ENCODE results near the gene ACOT2. TPM values are rescaled to one million over a fixed set of nuclear protein-coding genes. Genes with fewer than 3 reads are reported as not detected.
"Not testable (repeated sequence)": the region's sequence is repeated elsewhere in the genome, so short reads cannot be mapped to it uniquely, and the experiment has no call there.

The ACOT2 gene, protein sequence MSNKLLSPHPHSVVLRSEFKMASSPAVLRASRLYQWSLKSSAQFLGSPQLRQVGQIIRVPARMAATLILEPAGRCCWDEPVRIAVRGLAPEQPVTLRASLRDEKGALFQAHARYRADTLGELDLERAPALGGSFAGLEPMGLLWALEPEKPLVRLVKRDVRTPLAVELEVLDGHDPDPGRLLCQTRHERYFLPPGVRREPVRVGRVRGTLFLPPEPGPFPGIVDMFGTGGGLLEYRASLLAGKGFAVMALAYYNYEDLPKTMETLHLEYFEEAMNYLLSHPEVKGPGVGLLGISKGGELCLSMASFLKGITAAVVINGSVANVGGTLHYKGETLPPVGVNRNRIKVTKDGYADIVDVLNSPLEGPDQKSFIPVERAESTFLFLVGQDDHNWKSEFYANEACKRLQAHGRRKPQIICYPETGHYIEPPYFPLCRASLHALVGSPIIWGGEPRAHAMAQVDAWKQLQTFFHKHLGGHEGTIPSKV
- total RNA-seq = 10 to 100 TPM; 15.7 to 30.7 (median 21.1) TPM

DNA sequence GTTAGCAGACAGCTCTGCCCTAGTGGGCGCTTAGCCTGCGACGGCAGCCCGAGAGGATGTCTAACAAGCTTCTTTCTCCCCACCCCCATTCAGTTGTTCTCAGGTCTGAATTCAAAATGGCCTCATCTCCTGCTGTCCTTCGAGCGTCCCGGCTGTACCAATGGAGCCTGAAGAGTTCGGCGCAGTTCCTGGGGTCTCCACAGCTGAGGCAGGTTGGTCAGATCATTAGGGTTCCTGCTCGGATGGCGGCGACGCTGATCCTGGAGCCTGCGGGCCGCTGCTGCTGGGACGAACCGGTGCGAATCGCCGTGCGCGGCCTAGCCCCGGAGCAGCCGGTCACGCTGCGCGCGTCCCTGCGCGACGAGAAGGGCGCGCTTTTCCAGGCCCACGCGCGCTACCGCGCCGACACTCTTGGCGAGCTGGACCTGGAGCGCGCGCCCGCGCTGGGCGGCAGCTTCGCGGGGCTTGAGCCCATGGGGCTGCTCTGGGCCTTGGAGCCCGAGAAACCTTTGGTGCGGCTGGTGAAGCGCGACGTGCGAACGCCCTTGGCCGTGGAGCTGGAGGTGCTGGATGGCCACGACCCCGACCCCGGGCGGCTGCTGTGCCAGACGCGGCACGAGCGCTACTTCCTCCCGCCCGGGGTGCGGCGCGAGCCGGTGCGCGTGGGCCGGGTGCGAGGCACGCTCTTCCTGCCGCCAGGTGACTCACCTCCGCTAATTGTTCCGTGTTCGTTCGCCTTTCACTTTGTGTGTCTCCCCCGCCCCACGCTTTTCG, at the start of gene ACOT2:
TSS of gene ACOT2 (plus strand) at position 29 of the 774 bp plus-strand sequence. CDS start at position 57, 28 bp downstream.
- H3K4me3 ChIP-seq (ENCODE audit: low read depth, poor library complexity, severe bottlenecking) = peak within 1 kb of the TSS; percentile 28
- peak; percentile 39 to 92 for DNase-seq (ENCODE audit: low spot score in 2 of 2)
- intact Hi-C loops (cut with DNase I; ENCODE audit: low total_unique reads) = not testable (repeated sequence)
- WGBS, 2 donors = 0% methylated on average over 21 to 39 of the region's 83 CpGs

DNA sequence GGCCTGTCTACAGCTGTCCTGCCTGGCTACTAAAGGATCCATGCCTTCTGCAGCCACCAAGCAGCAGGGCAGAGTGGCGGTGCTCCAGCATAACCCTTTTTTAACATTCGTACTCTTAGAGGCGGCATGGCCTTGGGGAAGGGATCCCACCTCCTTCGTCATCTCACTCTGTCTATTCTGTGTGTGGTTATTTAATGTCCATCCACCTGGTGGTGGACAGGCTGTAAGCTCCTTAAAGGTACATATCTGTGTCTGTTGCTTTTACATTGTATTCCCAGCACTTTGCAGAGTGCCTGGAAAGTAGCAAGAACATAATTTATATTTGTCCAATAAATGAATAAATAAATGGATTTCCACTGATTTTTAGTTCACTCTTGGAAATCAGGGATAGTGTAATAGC, 47.8 kb upstream of the ACOT2 start:
- intact Hi-C loops (cut with DNase I; ENCODE audit: low total_unique reads) = no loop called here
- no peak for DNase-seq (ENCODE audit: low spot score in 2 of 2)
- TF ChIP-seq, protein P1, sequence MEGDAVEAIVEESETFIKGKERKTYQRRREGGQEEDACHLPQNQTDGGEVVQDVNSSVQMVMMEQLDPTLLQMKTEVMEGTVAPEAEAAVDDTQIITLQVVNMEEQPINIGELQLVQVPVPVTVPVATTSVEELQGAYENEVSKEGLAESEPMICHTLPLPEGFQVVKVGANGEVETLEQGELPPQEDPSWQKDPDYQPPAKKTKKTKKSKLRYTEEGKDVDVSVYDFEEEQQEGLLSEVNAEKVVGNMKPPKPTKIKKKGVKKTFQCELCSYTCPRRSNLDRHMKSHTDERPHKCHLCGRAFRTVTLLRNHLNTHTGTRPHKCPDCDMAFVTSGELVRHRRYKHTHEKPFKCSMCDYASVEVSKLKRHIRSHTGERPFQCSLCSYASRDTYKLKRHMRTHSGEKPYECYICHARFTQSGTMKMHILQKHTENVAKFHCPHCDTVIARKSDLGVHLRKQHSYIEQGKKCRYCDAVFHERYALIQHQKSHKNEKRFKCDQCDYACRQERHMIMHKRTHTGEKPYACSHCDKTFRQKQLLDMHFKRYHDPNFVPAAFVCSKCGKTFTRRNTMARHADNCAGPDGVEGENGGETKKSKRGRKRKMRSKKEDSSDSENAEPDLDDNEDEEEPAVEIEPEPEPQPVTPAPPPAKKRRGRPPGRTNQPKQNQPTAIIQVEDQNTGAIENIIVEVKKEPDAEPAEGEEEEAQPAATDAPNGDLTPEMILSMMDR (IDR thresholded peaks at IDR 0.05) = no peak
- TF ChIP-seq POLR2A (IDR thresholded peaks at IDR 0.05) = no peak
- WGBS, 2 donors = 91 to 96% methylated on average over 4 of the region's 4 CpGs
- no peak overlapping the region for H3K4me3 ChIP-seq (ENCODE audit: low read depth, poor library complexity, severe bottlenecking)

DNA sequence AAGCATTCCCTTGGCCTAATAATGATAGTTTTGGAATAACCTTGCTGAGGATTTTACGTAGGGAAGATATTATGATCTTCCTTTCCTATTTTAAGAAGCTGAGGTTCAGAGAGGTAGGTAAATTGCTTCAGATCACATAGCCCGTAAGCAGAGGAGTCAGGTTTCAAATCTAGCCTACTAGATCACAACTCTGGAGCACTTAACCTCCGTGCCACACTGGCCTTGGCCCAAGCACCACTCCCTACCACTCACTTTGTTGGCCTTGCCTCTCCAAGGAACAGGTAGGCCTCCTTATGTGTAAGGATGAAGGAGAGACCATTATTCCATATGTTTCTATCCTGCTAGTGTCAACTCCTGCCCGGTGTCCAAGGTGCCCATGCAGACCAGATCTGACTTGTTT, 44.5 kb upstream of the ACOT2 start:
- TF ChIP-seq, protein P1 (IDR thresholded peaks at IDR 0.05) = no peak
- TF ChIP-seq POLR2A (IDR thresholded peaks at IDR 0.05) = no peak
- intact Hi-C loops (cut with DNase I; ENCODE audit: low total_unique reads) = no loop called here
- no peak overlapping the region for H3K4me3 ChIP-seq (ENCODE audit: low read depth, poor library complexity, severe bottlenecking)
- no peak for DNase-seq (ENCODE audit: low spot score in 2 of 2)
- 70 to 80% methylated on average over 4 of the region's 4 CpGs for WGBS, 2 donors

DNA sequence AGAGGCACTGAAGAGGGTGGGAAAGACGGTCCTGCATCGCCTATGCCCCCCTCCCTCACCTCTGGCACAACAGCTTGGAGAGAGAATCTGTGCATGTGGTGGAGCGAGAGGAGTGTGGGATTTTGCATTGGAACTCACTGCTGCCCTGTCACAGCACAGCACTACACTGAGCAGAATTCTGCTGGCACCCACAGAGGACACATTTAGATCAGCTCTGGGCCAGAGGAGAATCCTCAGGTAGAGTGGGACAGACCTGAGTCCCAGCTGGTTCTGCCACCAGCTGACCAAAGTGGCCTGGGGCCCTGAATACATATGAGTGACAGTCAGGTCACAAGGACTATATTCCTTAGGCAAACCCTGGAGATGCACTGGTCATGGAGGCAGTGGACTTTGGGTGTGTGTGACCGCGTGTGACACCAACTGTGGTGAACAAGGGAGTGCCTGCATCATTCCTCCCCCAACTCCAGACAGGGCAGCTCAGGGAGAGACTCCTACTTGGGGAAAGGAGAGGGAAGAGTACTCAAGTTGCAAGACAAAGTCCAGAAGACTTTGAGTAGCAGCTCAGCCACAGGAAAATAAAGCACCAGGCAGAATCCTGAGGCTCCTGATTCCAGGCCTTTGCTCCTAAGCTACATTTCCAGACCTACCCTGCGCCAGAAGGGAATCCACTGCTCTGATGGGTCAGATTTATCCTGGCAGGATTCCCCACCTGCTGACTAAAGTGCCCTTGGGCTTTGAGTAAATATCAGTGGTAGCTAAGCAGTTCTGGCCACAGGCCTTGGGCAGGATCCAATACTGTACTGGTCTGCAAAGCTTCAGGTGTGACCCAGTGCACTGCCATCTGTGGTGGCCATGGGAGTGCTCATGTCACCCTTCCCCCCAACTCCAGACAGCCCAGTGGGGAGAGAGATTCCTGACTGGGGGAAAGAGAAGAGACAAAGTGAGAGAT, 42.7 kb upstream of the ACOT2 start:
- H3K4me3 ChIP-seq (ENCODE audit: low read depth, poor library complexity, severe bottlenecking) = no peak overlapping the region
- intact Hi-C loops (cut with DNase I; ENCODE audit: low total_unique reads) = no loop called here
- no peak for DNase-seq (ENCODE audit: low spot score in 2 of 2)
- TF ChIP-seq, protein P1 (IDR thresholded peaks at IDR 0.05) = no peak
- no peak for TF ChIP-seq POLR2A (IDR thresholded peaks at IDR 0.05)
- 80 to 95% methylated on average over 6 of the region's 6 CpGs for WGBS, 2 donors

DNA sequence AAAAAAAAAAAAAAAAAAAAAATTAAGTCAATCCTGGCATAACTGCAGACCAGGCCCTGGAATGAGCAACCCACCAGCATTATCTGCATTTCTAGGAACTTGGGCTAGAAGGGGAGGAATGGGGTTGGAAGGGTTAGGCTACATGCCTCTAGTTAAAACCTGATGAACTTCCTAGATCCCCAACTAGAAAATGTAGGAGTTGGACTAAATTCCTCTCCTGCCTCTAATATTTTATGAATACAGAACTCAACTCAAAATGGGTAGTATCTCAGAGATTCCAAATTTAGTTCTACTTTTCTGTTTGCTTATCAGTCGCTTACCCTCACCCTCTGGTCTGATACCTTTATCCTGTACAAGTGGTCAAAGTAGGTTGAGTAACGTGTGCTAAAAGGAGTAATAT, 39.7 kb upstream of the ACOT2 start:
- intact Hi-C loops (cut with DNase I; ENCODE audit: low total_unique reads); H3K4me3 ChIP-seq (ENCODE audit: low read depth, poor library complexity, severe bottlenecking); DNase-seq (ENCODE audit: low spot score in 2 of 2): not testable (repeated sequence)
- 91 to 95% methylated on average over 2 of the region's 2 CpGs for WGBS, 2 donors

DNA sequence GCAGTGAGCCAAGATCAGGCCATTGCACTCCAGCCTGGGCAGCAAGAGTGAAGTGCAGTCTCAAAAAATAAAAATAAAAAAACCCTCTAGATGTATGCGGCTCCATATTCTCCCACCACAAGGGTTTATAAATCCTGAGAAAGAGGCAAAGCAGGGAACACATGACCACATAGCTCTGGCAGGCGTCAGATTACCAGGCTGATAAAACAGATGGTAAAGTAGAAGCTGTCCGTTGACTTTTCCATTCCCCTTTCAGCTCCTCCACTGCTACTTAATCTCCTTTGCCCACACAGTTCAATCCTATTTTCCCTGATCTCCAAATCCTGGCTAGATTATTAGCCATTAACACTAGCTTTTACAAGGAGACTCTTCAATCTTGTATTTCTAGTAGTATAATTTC, 37.0 kb upstream of the ACOT2 start:
- intact Hi-C loops (cut with DNase I; ENCODE audit: low total_unique reads); H3K4me3 ChIP-seq (ENCODE audit: low read depth, poor library complexity, severe bottlenecking); DNase-seq (ENCODE audit: low spot score in 2 of 2): not testable (repeated sequence)
- WGBS, 2 donors = 63% methylated on average over 3 of the region's 3 CpGs; no CpG with 5 or more reads in 1 of the 2 donors

DNA sequence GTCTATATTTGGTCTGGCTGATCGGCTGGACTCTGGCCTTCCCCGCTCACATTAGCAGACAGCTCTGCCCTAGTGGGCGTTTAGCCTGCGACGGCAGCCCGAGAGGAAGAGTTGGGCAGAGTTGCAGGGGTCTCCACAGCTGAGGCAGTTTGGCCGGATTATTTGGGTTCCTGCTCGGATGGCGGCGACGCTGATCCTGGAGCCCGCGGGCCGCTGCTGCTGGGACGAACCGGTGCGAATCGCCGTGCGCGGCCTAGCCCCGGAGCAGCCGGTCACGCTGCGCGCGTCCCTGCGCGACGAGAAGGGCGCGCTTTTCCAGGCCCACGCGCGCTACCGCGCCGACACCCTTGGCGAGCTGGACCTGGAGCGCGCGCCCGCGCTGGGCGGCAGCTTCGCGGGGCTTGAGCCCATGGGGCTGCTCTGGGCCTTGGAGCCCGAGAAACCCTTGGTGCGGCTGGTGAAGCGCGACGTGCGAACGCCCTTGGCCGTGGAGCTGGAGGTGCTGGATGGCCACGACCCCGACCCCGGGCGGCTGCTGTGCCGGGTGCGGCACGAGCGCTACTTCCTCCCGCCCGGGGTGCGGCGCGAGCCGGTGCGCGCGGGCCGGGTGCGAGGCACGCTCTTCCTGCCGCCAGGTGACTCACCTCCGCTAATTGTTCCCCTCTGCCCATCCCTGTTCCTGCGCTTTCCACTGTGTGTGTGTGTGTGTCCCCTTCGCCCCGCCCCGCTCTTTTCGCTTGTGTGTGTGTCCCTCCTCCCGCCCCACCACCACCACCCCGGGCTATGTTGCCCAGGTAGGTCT, 31.6 kb upstream of the ACOT2 start:
- peak in 1 of 2 donors; percentile 25 for DNase-seq (ENCODE audit: low spot score in 2 of 2)
- intact Hi-C loops (cut with DNase I; ENCODE audit: low total_unique reads); H3K4me3 ChIP-seq (ENCODE audit: low read depth, poor library complexity, severe bottlenecking): not testable (repeated sequence)
- no CpG with 5 or more reads among the region's 84 CpGs for WGBS, 2 donors

DNA sequence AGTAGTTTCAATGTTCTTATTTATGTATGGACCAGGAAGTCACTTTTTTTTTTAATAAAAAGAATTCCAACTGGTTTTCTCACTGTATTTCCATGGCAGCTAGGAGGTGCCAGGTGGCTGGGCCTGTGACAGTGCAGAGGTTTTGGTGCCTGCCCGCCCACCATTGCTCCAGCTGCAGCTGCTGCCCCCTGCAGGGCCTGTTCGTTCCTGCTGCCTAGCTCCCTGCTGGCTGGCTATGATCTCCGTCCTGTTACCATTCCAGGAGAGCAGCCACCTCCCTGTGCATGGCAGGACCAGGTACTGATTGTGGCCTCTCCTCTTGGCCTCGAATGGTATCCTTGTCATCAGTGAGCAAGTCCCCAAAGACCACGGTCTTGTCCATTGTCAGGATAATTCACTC, 30.0 kb upstream of the ACOT2 start:
- WGBS, 2 donors = 37% methylated on average over 3 of the region's 5 CpGs; no CpG with 5 or more reads in 1 of the 2 donors
- intact Hi-C loops (cut with DNase I; ENCODE audit: low total_unique reads); DNase-seq (ENCODE audit: low spot score in 2 of 2); H3K4me3 ChIP-seq (ENCODE audit: low read depth, poor library complexity, severe bottlenecking): not testable (repeated sequence)

DNA sequence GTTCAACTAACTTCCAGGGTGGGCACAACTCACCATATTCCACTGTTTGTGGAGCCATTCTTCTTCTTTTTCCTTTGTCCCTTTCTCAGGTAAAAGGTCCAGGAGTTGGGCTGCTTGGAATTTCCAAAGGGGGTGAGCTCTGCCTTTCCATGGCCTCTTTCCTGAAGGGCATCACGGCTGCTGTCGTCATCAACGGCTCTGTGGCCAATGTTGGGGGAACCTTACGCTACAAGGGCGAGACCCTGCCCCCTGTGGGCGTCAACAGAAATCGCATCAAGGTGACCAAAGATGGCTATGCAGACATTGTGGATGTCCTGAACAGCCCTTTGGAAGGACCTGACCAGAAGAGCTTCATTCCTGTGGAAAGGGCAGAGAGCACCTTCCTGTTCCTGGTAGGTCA, 26.1 kb upstream of the ACOT2 start:
- H3K4me3 ChIP-seq (ENCODE audit: low read depth, poor library complexity, severe bottlenecking); intact Hi-C loops (cut with DNase I; ENCODE audit: low total_unique reads); DNase-seq (ENCODE audit: low spot score in 2 of 2): not testable (repeated sequence)
- 81% methylated on average over 5 of the region's 7 CpGs; no CpG with 5 or more reads in 1 of the 2 donors for WGBS, 2 donors

DNA sequence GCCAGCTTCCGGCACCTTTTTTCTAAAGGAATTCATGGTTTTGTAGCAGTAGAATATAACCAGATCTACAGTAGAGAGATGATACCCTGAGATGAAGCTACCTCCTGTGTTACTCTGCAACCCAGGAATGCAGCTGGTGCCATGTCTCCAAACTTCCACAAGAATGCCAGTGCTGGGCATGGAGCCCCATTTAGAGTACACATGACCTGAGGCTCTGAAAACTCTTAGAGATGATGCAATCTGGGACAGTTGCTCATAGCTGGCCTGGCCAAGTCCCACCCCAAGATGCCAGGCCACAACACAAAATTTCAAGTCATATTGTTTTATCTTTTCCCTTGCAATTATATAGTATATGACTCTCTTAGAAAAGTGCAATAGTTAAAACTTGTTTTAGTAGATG, 23.7 kb upstream of the ACOT2 start:
- no CpG with 5 or more reads among the region's 1 CpG for WGBS, 2 donors
- DNase-seq (ENCODE audit: low spot score in 2 of 2); H3K4me3 ChIP-seq (ENCODE audit: low read depth, poor library complexity, severe bottlenecking); intact Hi-C loops (cut with DNase I; ENCODE audit: low total_unique reads): not testable (repeated sequence)
